Liver (tissue), 3 donors: ENCODE measurements around the gene LIMS1.

Source experiments
- CTCF ChIP-seq: fragments of 150-350 bp; IDR thresholded peaks from 2 replicates; pipeline ENCODE4 v1.5.1; 2017; ENCODE audit warnings: improper control_type of control experiment, low read depth, low read length; ENCODE audit not compliant: missing input control
- EGR1 ChIP-seq, 2 donors: IDR thresholded peaks; 2 replicates each; pipeline ENCODE4 v1.6.1; 2016 to 2018; ENCODE audit warnings: antibody characterized with exemption in 2 of 2, low read depth in 2 of 2
- FOXA2 ChIP-seq: IDR thresholded peaks from 2 replicates; pipeline ENCODE4 v1.6.1; 2016; ENCODE audit warnings: antibody characterized with exemption
- GABPA ChIP-seq, 2 donors: IDR thresholded peaks in 1 of 2; conservative IDR thresholded peaks in 1 of 2; 2 replicates each; pipeline ENCODE4 v1.6.1; 2016; ENCODE audit warnings: antibody characterized with exemption in 2 of 2, mild to moderate bottlenecking in 1 of 2, moderate library complexity in 1 of 2
- JUND ChIP-seq, 2 donors: IDR thresholded peaks; 2 replicates each; pipeline ENCODE4 v1.6.1; 2016; ENCODE audit warnings: antibody characterized with exemption in 2 of 2
- RAD21 ChIP-seq, 2 donors: IDR thresholded peaks; 2 replicates each; pipeline ENCODE4 v1.6.1; 2016; ENCODE audit warnings: antibody characterized with exemption in 2 of 2, mild to moderate bottlenecking in 2 of 2
- RXRA ChIP-seq, 2 donors: IDR thresholded peaks; 2 replicates each; pipeline ENCODE4 v1.6.1; 2017 to 2018; ENCODE audit warnings: antibody characterized with exemption in 2 of 2, mild to moderate bottlenecking in 1 of 2
- SP1 ChIP-seq: IDR thresholded peaks from 2 replicates; pipeline ENCODE4 v1.6.1; 2018; ENCODE audit warnings: antibody characterized with exemption, mild to moderate bottlenecking
- TAF1 ChIP-seq: conservative IDR thresholded peaks from 2 replicates; pipeline ENCODE4 v1.6.1; 2016; ENCODE audit warnings: antibody characterized with exemption, mild to moderate bottlenecking
- TF ChIP-seq, protein P1 (sequence below): IDR thresholded peaks from 2 replicates; pipeline ENCODE4 v1.6.1; 2016; ENCODE audit warnings: antibody characterized with exemption
- TF ChIP-seq, protein P2 (sequence below): IDR thresholded peaks from 2 replicates; pipeline ENCODE4 v1.6.1; 2016; ENCODE audit warnings: antibody characterized with exemption
- TF ChIP-seq, protein P3 (sequence below): IDR thresholded peaks from 2 replicates; pipeline ENCODE4 v1.6.1; 2016; ENCODE audit warnings: antibody characterized with exemption, mild to moderate bottlenecking
- donor health status: healthy.
- donor health status: healthy.

DNA sequence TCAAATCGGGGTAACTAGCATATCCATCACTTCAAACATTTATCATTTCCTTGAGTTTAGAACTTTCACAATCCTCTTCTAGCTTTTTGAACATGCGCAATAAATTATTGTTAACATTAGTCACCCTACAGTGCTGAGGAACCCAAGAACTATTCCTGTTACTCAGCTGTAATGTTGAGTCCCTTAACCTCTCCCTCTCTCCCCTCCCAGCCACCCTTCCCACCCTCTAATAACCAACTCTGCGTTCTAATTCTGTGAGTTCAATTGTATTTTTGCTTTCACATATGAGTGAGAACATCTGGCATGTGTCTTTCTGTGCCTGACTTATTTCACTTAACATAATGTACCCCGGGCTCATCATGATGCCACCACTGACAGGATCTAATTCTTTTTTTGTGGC, 106.5 kb downstream of the LIMS1 start:
- TF ChIP-seq, protein P1, sequence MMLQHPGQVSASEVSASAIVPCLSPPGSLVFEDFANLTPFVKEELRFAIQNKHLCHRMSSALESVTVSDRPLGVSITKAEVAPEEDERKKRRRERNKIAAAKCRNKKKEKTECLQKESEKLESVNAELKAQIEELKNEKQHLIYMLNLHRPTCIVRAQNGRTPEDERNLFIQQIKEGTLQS: no peak
- TF ChIP-seq, protein P2, sequence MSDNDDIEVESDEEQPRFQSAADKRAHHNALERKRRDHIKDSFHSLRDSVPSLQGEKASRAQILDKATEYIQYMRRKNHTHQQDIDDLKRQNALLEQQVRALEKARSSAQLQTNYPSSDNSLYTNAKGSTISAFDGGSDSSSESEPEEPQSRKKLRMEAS: no peak
- TF ChIP-seq TAF1 (no peak), FOXA2 (no peak), JUND (IDR thresholded peaks at IDR 0.05) (no peak), CTCF (no peak), RAD21 (IDR thresholded peaks at IDR 0.05) (no peak), EGR1 (IDR thresholded peaks at IDR 0.05; ENCODE audit: low read depth in 2 of 2) (no peak), GABPA (IDR thresholded peaks at IDR 0.05 in 1 of 2, conservative IDR thresholded peaks at IDR 0.05 in 1 of 2) (no peak), SP1 (no peak), RXRA (IDR thresholded peaks at IDR 0.05) (no peak)
- TF ChIP-seq, protein P3, sequence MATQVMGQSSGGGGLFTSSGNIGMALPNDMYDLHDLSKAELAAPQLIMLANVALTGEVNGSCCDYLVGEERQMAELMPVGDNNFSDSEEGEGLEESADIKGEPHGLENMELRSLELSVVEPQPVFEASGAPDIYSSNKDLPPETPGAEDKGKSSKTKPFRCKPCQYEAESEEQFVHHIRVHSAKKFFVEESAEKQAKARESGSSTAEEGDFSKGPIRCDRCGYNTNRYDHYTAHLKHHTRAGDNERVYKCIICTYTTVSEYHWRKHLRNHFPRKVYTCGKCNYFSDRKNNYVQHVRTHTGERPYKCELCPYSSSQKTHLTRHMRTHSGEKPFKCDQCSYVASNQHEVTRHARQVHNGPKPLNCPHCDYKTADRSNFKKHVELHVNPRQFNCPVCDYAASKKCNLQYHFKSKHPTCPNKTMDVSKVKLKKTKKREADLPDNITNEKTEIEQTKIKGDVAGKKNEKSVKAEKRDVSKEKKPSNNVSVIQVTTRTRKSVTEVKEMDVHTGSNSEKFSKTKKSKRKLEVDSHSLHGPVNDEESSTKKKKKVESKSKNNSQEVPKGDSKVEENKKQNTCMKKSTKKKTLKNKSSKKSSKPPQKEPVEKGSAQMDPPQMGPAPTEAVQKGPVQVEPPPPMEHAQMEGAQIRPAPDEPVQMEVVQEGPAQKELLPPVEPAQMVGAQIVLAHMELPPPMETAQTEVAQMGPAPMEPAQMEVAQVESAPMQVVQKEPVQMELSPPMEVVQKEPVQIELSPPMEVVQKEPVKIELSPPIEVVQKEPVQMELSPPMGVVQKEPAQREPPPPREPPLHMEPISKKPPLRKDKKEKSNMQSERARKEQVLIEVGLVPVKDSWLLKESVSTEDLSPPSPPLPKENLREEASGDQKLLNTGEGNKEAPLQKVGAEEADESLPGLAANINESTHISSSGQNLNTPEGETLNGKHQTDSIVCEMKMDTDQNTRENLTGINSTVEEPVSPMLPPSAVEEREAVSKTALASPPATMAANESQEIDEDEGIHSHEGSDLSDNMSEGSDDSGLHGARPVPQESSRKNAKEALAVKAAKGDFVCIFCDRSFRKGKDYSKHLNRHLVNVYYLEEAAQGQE: no peak
